Testis (tissue), 3 donors: Measurements from ENCODE around the gene DCTN5. TPM values are rescaled to one million over a fixed set of nuclear protein-coding genes. Genes with fewer than 3 reads are reported as not detected.
"Not testable (repeated sequence)": the region's sequence is repeated elsewhere in the genome, so short reads cannot be mapped to it uniquely, and the experiment has no call there.

Source experiments
- DNase-seq: peaks from one replicate; pipeline ENCODE4 v3.0.0-alpha.2; 2019
- H3K27ac ChIP-seq, 2 donors: fragments of 200-600 bp; sonication (generic); one replicate each; pipeline ENCODE4 v1.5.1; 2019
- H3K27me3 ChIP-seq: fragments of 200-600 bp; sonication (generic); one replicate; pipeline ENCODE4 v1.5.1; 2019
- H3K36me3 ChIP-seq: fragments of 200-600 bp; sonication (generic); one replicate; pipeline ENCODE4 v1.5.1; 2017; ENCODE audit warnings: low read depth; ENCODE audit errors: missing control alignments
- H3K4me1 ChIP-seq: fragments of 200-600 bp; sonication (generic); one replicate; pipeline ENCODE4 v1.5.1; 2019
- H3K4me3 ChIP-seq, 2 donors: fragments of 200-600 bp; sonication (generic); one replicate each; pipeline ENCODE4 v1.5.1; 2017 to 2019
- H3K9me3 ChIP-seq: fragments of 200-600 bp; sonication (generic); one replicate; pipeline ENCODE4 v1.5.1; 2017
- CTCF ChIP-seq, 3 experiments: fragments of 450-650 bp in 2 of 3; fragments of 200-600 bp in 1 of 3; sonication (generic) in 1 of 3; IDR thresholded peaks; one replicate each; pipeline ENCODE4 v1.5.1; 2016 to 2019; ENCODE audit warnings: antibody characterized with exemption in 3 of 3, mild to moderate bottlenecking in 2 of 3, moderate library complexity in 1 of 3
- POLR2A ChIP-seq: fragments of 450-650 bp; IDR thresholded peaks from one replicate; pipeline ENCODE4 v1.6.1; 2017; ENCODE audit warnings: antibody characterized with exemption, mild to moderate bottlenecking, moderate library complexity
- WGBS, 2 donors: methylation state at CpG; one replicate each; pipeline ENCODE4 v1.1.5; 2018; 5-methylcytosine and 5-hydroxymethylcytosine counted together
- intact Hi-C: fragments of 100-400 bp; cut with DNase I; formaldehyde crosslinking; loops from one replicate; pipeline ENCODE4 v1.15.1; 2023; ENCODE audit warnings: low total_unique reads
- polyA plus RNA-seq: library from polyadenylated mRNA; stranded (reverse); fragments of 350-450 nt; fragmentation: Illumina TruSeq; extraction: RNeasy Lipid Tissue Mini Kit (QIAGEN cat#74804); gene quantifications from one replicate; pipeline ENCODE4 v1.2.3, GENCODE V29; 2014; ENCODE audit warnings: low read depth, low replicate concordance; ENCODE audit not compliant: insufficient read depth
- total RNA-seq, 2 donors: library from RNA; depleted of rRNA; stranded (reverse); fragments of >200 nt; gene quantifications; one replicate each; pipeline ENCODE4 v1.2.3, GENCODE V29; 2016

DCTN5 gene
- total and polyA plus RNA-seq, 3 donors from 2014 or later, result 61.3 to 84.0 (median 63.3) TPM

- intact Hi-C loops, result loop anchor here (2.0 kb wide), 1 partner anchor 40 kb away; the partner anchor contains the start of genes EARS2 and UBFD1
- H3K36me3 ChIP-seq, result no peaks in the 10 kb centered on the region
- no peaks in the 10 kb centered on the region for H3K9me3 ChIP-seq
- peak; percentile 89 for DNase-seq
- TF ChIP-seq CTCF (IDR thresholded peaks at IDR 0.05), result peak; percentile 9 to 41 (median 25)
- TF ChIP-seq POLR2A, result no peak
- H3K4me1 ChIP-seq, result peaks cover 12% of the 10 kb centered on the region
- WGBS, 2 donors, result 62 to 66% methylated on average over 11 of the region's 11 CpGs
- peak overlapping the region; percentile 78 to 79 for H3K27ac ChIP-seq
- peak overlapping the region in 1 of 2 donors; percentile 98 for H3K4me3 ChIP-seq
- no peaks in the 10 kb centered on the region for H3K27me3 ChIP-seq
Observed at GRCh38 chr16:23597003-23597756, 44.1 kb upstream of the DCTN5 start.

GRCh38 chr16:23607726-23608125, 33.5 kb upstream of the DCTN5 start:
- Histone ChIP-seq H3K36me3 (no peaks in the 10 kb centered on the region), H3K4me1 (no peaks in the 10 kb centered on the region), H3K27ac (no peak overlapping the region), H3K9me3 (no peaks in the 10 kb centered on the region), H3K27me3 (no peaks in the 10 kb centered on the region), H3K4me3 (no peak overlapping the region)
- no peak for DNase-seq
- 87% methylated on average over 6 of the region's 6 CpGs for WGBS, 2 donors
- TF ChIP-seq POLR2A, result no peak
- TF ChIP-seq CTCF (IDR thresholded peaks at IDR 0.05), result no peak
- intact Hi-C loops, result no loop called here

- H3K27me3 ChIP-seq, result no peaks in the 10 kb centered on the region
- intact Hi-C loops, result no loop called here
- 72 to 81% methylated on average over 4 of the region's 4 CpGs for WGBS, 2 donors
- TF ChIP-seq POLR2A (no peak), CTCF (IDR thresholded peaks at IDR 0.05) (no peak)
- H3K4me1 ChIP-seq, result no peaks in the 10 kb centered on the region
- DNase-seq, result no peak
- H3K36me3 ChIP-seq, result no peaks in the 10 kb centered on the region
- no peak overlapping the region for H3K4me3 ChIP-seq
- no peak overlapping the region for H3K27ac ChIP-seq
- no peaks in the 10 kb centered on the region for H3K9me3 ChIP-seq
Observed at GRCh38 chr16:23608194-23608593, 33.1 kb upstream of the DCTN5 start.

GRCh38 chr16:23609929-23610328, 31.3 kb upstream of the DCTN5 start:
- TF ChIP-seq POLR2A (no peak), CTCF (IDR thresholded peaks at IDR 0.05) (no peak)
- 90 to 97% methylated on average over 1 of the region's 1 CpG for WGBS, 2 donors
- no peaks in the 10 kb centered on the region for H3K9me3 ChIP-seq
- H3K4me1 ChIP-seq, result no peaks in the 10 kb centered on the region
- no peaks in the 10 kb centered on the region for H3K36me3 ChIP-seq
- no peak overlapping the region for H3K4me3 ChIP-seq
- no peaks in the 10 kb centered on the region for H3K27me3 ChIP-seq
- intact Hi-C loops, result no loop called here
- DNase-seq, result no peak
- no peak overlapping the region for H3K27ac ChIP-seq

- H3K4me1 ChIP-seq, H3K36me3 ChIP-seq, H3K4me3 ChIP-seq, H3K27me3 ChIP-seq, intact Hi-C loops, H3K27ac ChIP-seq, DNase-seq, H3K9me3 ChIP-seq: not testable (repeated sequence)
- 94 to 97% methylated on average over 6 of the region's 6 CpGs for WGBS, 2 donors
Observed at GRCh38 chr16:23610905-23611304, 30.4 kb upstream of the DCTN5 start.
